Spleen (tissue), 7 donors: ENCODE results near the gene BLVRB.

Experiments used
- POLR2AphosphoS5 ChIP-seq, 3 donors: sonication (generic); formaldehyde crosslinking; IDR thresholded peaks; one replicate each; pipeline ENCODE4 v1.5.1; 2017; ENCODE audit warnings: antibody characterized with exemption in 3 of 3
- TF ChIP-seq, protein P1 (sequence below), 11 experiments: fragments of 200-600 bp in 7 of 11; fragments of 450-650 bp in 4 of 11; sonication (generic) in 4 of 11; IDR thresholded peaks in 8 of 11; conservative IDR thresholded peaks in 3 of 11; 1 replicate in 7 of 11; 2 replicates in 4 of 11; pipeline versions ENCODE4 v1.4.0 to v1.8.0; 2016 to 2021; ENCODE audit warnings: antibody characterized with exemption in 11 of 11, inconsistent platforms in 4 of 11, mild to moderate bottlenecking in 1 of 11
- donor health status: DM: no; HTN: no; CAD: no; lungs with moderate emphysema.
- donor health status: DM: no; HTN: no; CAD: no.
- donor health status: DM: no; HTN: no; CAD: no.

DNA sequence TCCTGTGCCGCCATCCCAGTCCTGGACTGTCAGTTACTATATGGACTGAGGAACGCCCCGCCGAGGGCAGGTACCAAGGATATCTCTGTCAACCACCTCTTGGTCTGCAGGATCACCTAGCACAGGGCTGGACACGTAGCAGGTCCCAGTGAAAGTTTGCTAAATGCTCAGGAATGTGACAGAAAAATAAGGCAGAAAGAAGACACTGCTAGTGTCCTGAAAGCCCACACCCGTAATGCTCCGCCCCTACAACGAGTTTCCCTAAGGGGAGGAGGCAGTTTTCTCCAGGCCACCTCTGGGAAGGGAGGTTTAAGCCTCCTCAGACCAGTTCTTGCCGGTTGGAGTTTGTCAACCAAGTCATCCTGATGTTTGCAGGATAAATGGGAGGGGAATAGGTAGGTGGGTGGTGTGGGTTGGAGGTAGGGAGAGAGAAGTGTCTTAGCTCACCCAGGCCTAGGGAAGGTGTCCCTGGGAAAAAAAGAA lies 19.7 kb downstream of the BLVRB start:
- TF ChIP-seq, protein P1, sequence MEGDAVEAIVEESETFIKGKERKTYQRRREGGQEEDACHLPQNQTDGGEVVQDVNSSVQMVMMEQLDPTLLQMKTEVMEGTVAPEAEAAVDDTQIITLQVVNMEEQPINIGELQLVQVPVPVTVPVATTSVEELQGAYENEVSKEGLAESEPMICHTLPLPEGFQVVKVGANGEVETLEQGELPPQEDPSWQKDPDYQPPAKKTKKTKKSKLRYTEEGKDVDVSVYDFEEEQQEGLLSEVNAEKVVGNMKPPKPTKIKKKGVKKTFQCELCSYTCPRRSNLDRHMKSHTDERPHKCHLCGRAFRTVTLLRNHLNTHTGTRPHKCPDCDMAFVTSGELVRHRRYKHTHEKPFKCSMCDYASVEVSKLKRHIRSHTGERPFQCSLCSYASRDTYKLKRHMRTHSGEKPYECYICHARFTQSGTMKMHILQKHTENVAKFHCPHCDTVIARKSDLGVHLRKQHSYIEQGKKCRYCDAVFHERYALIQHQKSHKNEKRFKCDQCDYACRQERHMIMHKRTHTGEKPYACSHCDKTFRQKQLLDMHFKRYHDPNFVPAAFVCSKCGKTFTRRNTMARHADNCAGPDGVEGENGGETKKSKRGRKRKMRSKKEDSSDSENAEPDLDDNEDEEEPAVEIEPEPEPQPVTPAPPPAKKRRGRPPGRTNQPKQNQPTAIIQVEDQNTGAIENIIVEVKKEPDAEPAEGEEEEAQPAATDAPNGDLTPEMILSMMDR (IDR thresholded peaks at IDR 0.05 in 8 of 11, conservative IDR thresholded peaks at IDR 0.05 in 3 of 11), result no peak
- TF ChIP-seq POLR2AphosphoS5 (IDR thresholded peaks at IDR 0.05), result no peak
